GM19467 (cell line): ENCODE data around the gene RCE1.

Experiments used
- ATAC-seq: cut with Tn5 transposase; IDR thresholded peaks from one replicate; pipeline ENCODE4 v1.9.1; 2021; ENCODE audit warnings: mild to moderate bottlenecking, moderate library complexity; ENCODE audit not compliant: unreplicated experiment

The RCE1 gene

GRCh38 chr11:66868082-66868725 lies 25.0 kb downstream of the RCE1 start:
- ATAC-seq = no peak

- peak; percentile 88 for ATAC-seq
These were observed 25.7 kb downstream of the RCE1 start for GRCh38 chr11:66868726-66869566.

- ATAC-seq = no peak
These were observed 26.3 kb downstream of the RCE1 start for GRCh38 chr11:66869567-66869870.

- no peak for ATAC-seq
These were observed 26.9 kb downstream of the RCE1 start for GRCh38 chr11:66870131-66870530.

- ATAC-seq = no peak
These were observed 27.6 kb downstream of the RCE1 start for GRCh38 chr11:66870616-66871520.

- ATAC-seq = no peak
These were observed 28.3 kb downstream of the RCE1 start for GRCh38 chr11:66871521-66871901.

GRCh38 chr11:66874232-66874631 lies 31.0 kb downstream of the RCE1 start:
- ATAC-seq = no peak

- no peak for ATAC-seq
These were observed 32.1 kb downstream of the RCE1 start for GRCh38 chr11:66875378-66875777.

- ATAC-seq = no peak
These were observed 34.5 kb downstream of the RCE1 start for GRCh38 chr11:66877588-66878385.

GRCh38 chr11:66878474-66878873 lies 35.2 kb downstream of the RCE1 start:
- no peak for ATAC-seq

- ATAC-seq = no peak
These were observed 35.8 kb downstream of the RCE1 start for GRCh38 chr11:66879000-66879399.

GRCh38 chr11:66879583-66879982 lies 36.3 kb downstream of the RCE1 start:
- no peak for ATAC-seq

- ATAC-seq = no peak
These were observed 36.8 kb downstream of the RCE1 start for GRCh38 chr11:66879999-66880398.

- ATAC-seq = no peak
These were observed 37.5 kb downstream of the RCE1 start for GRCh38 chr11:66880496-66881450.

- ATAC-seq = no peak
These were observed 38.2 kb downstream of the RCE1 start for GRCh38 chr11:66881451-66881835.

GRCh38 chr11:66881927-66882452 lies 38.7 kb downstream of the RCE1 start:
- ATAC-seq = no peak

- no peak for ATAC-seq
These were observed 39.3 kb downstream of the RCE1 start for GRCh38 chr11:66882561-66883015.

GRCh38 chr11:66883016-66883965 lies 40.0 kb downstream of the RCE1 start:
- ATAC-seq = no peak
